ENCODE data around the gene ZAP70. TPM values are rescaled to one million over a fixed set of nuclear protein-coding genes. Genes with fewer than 3 reads are reported as not detected.

Gene ZAP70
- total RNA-seq, 1 donor from 2014 or later = 3.1 TPM

DNA sequence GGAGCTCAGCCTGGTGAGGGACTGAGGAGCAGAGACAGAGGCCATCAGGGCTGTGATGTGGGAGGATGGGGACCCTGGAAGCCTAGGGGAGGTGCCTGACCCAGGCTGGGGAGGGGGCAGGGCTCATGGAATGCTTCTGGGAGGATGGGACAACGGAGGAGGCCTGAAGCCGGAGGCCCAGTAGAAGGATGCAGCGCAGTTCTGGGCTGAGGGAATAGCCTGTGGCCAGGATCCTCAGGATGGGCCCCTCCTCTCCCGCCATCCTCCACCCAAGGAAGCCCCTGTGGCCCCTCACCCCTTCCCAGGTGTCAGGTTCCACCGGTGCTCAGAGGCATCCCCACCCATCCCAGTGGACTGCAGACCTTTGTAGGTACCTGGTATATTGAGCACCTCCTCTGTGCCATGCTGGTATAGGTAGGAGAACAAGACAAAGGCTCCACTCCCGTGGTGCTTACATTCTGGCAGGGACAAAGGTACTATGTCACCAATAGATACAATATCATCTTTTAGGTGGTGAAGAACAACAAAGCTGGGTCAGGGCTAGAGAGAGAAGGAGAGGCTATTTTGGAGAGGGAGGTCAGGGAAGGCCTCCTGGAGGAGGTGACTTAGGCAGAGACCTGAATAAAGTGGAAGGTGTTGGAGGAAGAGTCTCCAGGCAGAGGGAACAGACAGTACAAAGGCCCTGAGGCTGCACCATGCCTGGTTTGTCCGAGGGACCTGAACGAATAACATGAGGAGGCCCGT is 2.7 kb downstream of the ZAP70 start:
- Mint-ChIP-seq H3K4me3 (no peak overlapping the region), H3K27ac (no peak overlapping the region), H3K36me3 (no peaks in the 10 kb centered on the region), H3K9me3 (no peaks in the 10 kb centered on the region), H3K4me1 (peaks cover 27% of the 10 kb centered on the region), H3K27me3 (ENCODE audit: low read depth) (no peaks in the 10 kb centered on the region)
- TF ChIP-seq, protein P1, sequence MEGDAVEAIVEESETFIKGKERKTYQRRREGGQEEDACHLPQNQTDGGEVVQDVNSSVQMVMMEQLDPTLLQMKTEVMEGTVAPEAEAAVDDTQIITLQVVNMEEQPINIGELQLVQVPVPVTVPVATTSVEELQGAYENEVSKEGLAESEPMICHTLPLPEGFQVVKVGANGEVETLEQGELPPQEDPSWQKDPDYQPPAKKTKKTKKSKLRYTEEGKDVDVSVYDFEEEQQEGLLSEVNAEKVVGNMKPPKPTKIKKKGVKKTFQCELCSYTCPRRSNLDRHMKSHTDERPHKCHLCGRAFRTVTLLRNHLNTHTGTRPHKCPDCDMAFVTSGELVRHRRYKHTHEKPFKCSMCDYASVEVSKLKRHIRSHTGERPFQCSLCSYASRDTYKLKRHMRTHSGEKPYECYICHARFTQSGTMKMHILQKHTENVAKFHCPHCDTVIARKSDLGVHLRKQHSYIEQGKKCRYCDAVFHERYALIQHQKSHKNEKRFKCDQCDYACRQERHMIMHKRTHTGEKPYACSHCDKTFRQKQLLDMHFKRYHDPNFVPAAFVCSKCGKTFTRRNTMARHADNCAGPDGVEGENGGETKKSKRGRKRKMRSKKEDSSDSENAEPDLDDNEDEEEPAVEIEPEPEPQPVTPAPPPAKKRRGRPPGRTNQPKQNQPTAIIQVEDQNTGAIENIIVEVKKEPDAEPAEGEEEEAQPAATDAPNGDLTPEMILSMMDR (IDR thresholded peaks at IDR 0.05; ENCODE audit: unreplicated experiment) = no peak
- no peak for DNase-seq (ENCODE audit: low spot score in 2 of 2, unreplicated experiment in 2 of 2)

DNA sequence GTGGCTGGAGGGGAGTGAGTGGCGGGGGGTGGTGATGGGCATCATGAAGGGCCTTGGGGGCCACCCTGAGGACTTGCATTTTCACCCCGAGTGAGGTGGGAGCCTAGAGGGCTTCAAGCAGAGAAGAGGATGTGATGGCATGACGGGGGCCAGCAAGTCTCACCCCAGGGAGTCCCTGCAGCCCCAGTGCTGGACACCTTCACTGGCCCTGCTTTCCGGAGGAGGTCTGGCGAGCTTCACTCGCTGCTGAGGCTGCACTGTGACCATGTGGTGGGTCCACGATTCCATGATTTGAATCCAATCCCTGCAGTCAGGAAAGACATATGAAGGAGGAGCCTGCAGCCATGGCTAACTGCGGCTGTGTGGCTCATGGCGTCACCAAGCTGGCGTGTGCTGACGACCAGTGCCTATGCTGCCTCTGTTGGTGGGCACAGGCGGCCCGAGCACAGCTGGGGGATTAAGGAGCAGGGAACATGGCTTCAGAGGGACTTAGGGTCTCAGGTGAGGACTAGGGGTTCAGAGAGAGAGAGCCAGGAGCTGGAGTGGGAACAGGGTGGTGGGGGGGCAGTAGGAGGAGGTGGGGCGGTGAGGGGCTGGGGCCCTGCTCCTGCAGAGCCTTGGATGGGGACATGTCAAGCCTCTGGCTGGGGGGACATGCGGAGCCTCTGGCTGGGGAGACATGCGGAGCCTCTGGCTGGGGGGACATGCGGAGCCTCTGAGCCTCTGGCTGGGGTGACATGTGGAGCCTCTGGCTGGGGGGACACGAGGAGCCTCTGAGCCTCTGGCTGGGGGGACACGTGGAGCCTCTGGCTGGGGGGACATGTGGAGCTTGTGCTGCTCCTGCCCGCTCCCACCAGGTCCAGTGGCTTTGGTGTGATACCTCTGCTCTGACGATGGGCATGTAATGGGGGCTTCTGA is 3.6 kb downstream of the ZAP70 start:
- no peaks in the 10 kb centered on the region for H3K9me3 Mint-ChIP-seq
- H3K27ac Mint-ChIP-seq = no peak overlapping the region
- TF ChIP-seq, protein P1 (IDR thresholded peaks at IDR 0.05; ENCODE audit: unreplicated experiment) = no peak
- H3K36me3 Mint-ChIP-seq = no peaks in the 10 kb centered on the region
- DNase-seq (ENCODE audit: low spot score in 2 of 2, unreplicated experiment in 2 of 2) = no peak
- no peak overlapping the region for H3K4me3 Mint-ChIP-seq
- no peaks in the 10 kb centered on the region for H3K27me3 Mint-ChIP-seq (ENCODE audit: low read depth)
- peaks cover 19% of the 10 kb centered on the region for H3K4me1 Mint-ChIP-seq

DNA sequence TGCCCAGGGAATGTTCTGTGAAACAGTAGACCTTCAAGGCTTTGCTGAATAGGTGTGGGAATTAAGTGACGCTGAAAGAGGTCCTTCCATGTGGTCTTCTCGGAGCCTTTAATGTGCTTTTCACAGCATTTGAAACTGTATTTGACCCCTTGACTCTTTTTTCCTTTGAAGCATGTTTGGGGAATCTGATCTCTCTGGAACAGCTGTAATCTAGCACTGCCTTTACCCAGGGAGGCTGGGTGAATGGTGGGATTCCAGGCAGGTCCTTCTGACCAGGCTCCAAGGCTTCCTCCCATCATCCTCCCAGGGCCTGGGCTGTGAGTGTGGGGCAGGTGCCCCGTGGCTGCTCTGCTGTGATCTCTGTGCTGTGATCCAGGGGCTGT is 4.2 kb downstream of the ZAP70 start:
- Mint-ChIP-seq H3K27ac (no peak overlapping the region), H3K9me3 (no peaks in the 10 kb centered on the region), H3K27me3 (ENCODE audit: low read depth) (no peaks in the 10 kb centered on the region), H3K36me3 (no peaks in the 10 kb centered on the region), H3K4me1 (peaks cover 13% of the 10 kb centered on the region), H3K4me3 (no peak overlapping the region)
- DNase-seq (ENCODE audit: low spot score in 2 of 2, unreplicated experiment in 2 of 2) = no peak
- TF ChIP-seq, protein P1 (IDR thresholded peaks at IDR 0.05; ENCODE audit: unreplicated experiment) = no peak

DNA sequence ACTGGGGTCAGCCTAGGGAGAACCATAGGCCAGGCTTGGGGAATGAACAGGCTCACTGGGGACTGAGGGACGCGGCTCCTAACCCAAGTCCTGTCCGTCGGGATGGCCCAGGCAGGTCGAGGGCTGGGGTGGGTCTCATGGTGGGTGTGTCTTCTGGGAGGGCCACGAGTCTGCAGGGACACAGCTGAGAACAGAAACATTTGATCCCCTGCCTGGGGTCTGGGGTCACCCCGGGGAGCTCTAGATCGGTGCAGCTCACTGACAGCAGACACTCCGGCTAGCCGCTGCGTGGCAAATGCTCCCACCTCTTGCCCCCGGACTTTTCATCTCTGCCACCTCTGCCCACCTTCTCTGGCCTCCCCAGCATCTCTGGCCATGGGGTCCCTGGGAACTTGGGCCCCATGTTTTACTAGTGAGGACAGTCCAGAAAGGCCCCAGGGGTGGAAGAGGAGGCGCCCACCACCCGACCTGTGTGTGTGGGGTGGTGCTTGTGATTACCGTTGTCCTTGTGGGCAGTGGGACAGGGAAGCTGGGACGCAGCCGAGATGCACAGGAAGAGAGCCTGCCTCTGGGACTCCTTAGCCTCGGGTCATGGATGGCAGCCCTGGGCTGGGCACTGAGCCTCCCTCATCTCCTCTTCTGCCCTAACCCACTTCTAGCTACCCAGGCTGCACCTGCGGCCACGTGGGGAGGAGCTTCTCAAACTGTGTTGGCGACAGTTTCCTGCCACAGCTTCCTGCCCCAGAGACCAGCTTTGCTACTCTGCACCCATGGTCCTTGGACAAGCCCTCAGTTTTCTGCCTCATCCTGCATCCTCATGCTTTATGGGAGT is 4.9 kb downstream of the ZAP70 start:
- H3K36me3 Mint-ChIP-seq = no peaks in the 10 kb centered on the region
- no peak overlapping the region for H3K27ac Mint-ChIP-seq
- no peak overlapping the region for H3K4me3 Mint-ChIP-seq
- H3K27me3 Mint-ChIP-seq (ENCODE audit: low read depth) = no peaks in the 10 kb centered on the region
- H3K4me1 Mint-ChIP-seq = peaks cover 10% of the 10 kb centered on the region
- H3K9me3 Mint-ChIP-seq = no peaks in the 10 kb centered on the region
- TF ChIP-seq, protein P1 (IDR thresholded peaks at IDR 0.05; ENCODE audit: unreplicated experiment) = no peak
- DNase-seq (ENCODE audit: low spot score in 2 of 2, unreplicated experiment in 2 of 2) = no peak

DNA sequence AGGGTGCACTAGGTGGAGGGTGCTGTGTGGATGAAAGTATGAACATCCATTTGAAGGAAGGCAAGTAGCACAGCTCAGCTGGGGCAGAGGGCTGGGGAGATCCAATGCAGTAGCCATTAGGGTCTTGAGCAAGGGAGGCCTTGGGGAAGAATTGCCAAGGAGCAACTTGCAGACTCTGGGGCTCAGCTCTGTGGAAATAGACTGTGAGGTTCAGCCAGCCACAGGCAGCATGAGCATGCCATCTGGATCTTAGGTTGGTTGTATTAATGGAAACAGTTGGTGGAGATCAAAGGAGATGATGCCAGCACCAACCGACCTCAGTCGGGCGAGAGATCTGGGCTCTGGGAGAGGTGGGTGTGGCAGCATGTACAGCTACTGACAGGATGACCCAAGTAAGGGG is 5.6 kb downstream of the ZAP70 start:
- TF ChIP-seq, protein P1 (IDR thresholded peaks at IDR 0.05; ENCODE audit: unreplicated experiment) = no peak
- Mint-ChIP-seq H3K27ac (no peak overlapping the region), H3K27me3 (ENCODE audit: low read depth) (no peaks in the 10 kb centered on the region), H3K4me3 (no peak overlapping the region), H3K9me3 (no peaks in the 10 kb centered on the region), H3K36me3 (no peaks in the 10 kb centered on the region), H3K4me1 (peaks cover 6% of the 10 kb centered on the region)
- DNase-seq (ENCODE audit: low spot score in 2 of 2, unreplicated experiment in 2 of 2) = no peak
